Left ventricle myocardium inferior (tissue), 1 donor: ENCODE data around the gene SLC20A1. TPM values are rescaled to one million over a fixed set of nuclear protein-coding genes. Genes with fewer than 3 reads are reported as not detected.

Source experiments
- DNase-seq: peaks from one replicate; pipeline ENCODE4 v3.0.0-alpha.2; 2020
- H3K27ac ChIP-seq: fragments of 200-600 bp; replicated peaks from 2 replicates; pipeline ENCODE4 v1.8.0; 2021
- H3K27me3 ChIP-seq: fragments of 200-600 bp; 2 replicates; pipeline ENCODE4 v1.8.0; 2021; ENCODE audit warnings: low read depth
- H3K36me3 ChIP-seq: fragments of 200-600 bp; 2 replicates; pipeline ENCODE4 v1.8.0; 2021
- H3K4me1 ChIP-seq: fragments of 200-600 bp; 2 replicates; pipeline ENCODE4 v1.8.0; 2021
- H3K4me3 ChIP-seq: fragments of 200-600 bp; 2 replicates; pipeline ENCODE4 v1.8.0; 2021; ENCODE audit warnings: mild to moderate bottlenecking, moderate library complexity
- H3K9me3 ChIP-seq: fragments of 200-600 bp; replicated peaks from 2 replicates; pipeline ENCODE4 v1.8.0; 2021
- intact Hi-C: fragments of 100-400 bp; cut with micrococcal nuclease; formaldehyde crosslinking; loops from one replicate; pipeline ENCODE4 v1.11.0; 2022
- total RNA-seq: library from RNA; stranded (reverse); fragmentation: NEBNext Ultra II Directional; extraction: Animal tissue kit (Norgen Biotek cat#: 25700); gene quantifications from one replicate; pipeline ENCODE4 v1.2.1, GENCODE V29; 2021
- TF ChIP-seq, protein P1 (sequence below): fragments of 200-600 bp; IDR thresholded peaks from 2 replicates; pipeline ENCODE4 v1.8.0; 2021; ENCODE audit warnings: antibody characterized with exemption, mild to moderate bottlenecking, borderline replicate concordance
- donor health status: DM: no; HTN: yes; CAD: no; lungs with severe emphysema.

Gene SLC20A1
- total RNA-seq, 1 donor from 2014 or later: 10.5 TPM

DNA sequence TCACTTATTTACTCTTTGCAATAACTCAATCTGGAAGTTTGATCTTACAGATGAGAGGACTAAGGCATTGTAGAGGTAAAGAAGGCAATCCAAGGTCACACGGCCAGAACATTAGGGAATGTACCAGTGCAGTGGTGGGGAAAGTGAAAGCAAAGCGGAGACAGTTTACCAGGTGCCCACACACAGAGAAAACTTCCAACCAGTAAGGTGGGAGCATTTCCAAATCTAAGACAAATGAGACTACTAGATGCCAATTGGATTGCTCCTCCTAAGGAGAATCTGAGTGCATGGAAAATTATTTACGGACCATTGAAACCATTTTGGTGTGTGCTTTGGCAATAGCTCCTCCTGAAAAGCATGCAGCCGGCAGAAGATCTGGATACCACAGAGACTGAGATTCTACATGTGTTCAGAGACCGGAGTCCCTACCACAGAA, 34.9 kb downstream of the SLC20A1 start:
- H3K36me3 ChIP-seq: no peaks in the 10 kb centered on the region
- no peaks in the 10 kb centered on the region for H3K9me3 ChIP-seq
- TF ChIP-seq, protein P1, sequence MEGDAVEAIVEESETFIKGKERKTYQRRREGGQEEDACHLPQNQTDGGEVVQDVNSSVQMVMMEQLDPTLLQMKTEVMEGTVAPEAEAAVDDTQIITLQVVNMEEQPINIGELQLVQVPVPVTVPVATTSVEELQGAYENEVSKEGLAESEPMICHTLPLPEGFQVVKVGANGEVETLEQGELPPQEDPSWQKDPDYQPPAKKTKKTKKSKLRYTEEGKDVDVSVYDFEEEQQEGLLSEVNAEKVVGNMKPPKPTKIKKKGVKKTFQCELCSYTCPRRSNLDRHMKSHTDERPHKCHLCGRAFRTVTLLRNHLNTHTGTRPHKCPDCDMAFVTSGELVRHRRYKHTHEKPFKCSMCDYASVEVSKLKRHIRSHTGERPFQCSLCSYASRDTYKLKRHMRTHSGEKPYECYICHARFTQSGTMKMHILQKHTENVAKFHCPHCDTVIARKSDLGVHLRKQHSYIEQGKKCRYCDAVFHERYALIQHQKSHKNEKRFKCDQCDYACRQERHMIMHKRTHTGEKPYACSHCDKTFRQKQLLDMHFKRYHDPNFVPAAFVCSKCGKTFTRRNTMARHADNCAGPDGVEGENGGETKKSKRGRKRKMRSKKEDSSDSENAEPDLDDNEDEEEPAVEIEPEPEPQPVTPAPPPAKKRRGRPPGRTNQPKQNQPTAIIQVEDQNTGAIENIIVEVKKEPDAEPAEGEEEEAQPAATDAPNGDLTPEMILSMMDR: no peak
- no peak for DNase-seq
- peaks cover 4% of the 10 kb centered on the region for H3K4me1 ChIP-seq
- no peaks in the 10 kb centered on the region for H3K27me3 ChIP-seq
- no peak overlapping the region for H3K27ac ChIP-seq
- intact Hi-C loops: loop anchor here (10.0 kb wide), 1 partner anchor 56 kb away; no protein-coding TSS in a partner anchor
- H3K4me3 ChIP-seq: no peak overlapping the region

DNA sequence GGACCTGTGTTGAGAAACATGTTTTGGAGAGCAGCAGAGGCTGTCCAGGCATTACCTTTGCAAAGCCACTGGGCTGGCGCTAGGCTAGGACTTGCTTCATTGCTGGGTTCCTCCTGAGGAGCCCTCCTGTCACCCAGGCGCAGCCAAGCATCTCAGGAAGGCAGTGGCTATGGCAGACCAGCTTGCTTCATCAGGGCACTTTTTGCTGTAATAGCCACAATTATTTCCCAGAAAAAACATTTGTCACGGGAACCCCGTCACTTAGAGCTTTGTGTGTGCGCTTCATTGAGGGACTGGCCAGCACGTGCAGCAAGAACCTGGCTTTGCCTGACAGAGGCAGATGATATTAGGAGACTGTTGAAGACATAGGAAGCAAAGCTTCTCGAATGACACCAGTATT, 36.4 kb downstream of the SLC20A1 start:
- Histone ChIP-seq H3K4me3 (no peak overlapping the region), H3K27me3 (no peaks in the 10 kb centered on the region), H3K36me3 (no peaks in the 10 kb centered on the region), H3K4me1 (peaks cover 4% of the 10 kb centered on the region), H3K9me3 (no peaks in the 10 kb centered on the region), H3K27ac (no peak overlapping the region)
- DNase-seq: no peak
- TF ChIP-seq, protein P1: no peak
- intact Hi-C loops: loop anchor here (10.0 kb wide), 1 partner anchor 57 kb away; no protein-coding TSS in a partner anchor

DNA sequence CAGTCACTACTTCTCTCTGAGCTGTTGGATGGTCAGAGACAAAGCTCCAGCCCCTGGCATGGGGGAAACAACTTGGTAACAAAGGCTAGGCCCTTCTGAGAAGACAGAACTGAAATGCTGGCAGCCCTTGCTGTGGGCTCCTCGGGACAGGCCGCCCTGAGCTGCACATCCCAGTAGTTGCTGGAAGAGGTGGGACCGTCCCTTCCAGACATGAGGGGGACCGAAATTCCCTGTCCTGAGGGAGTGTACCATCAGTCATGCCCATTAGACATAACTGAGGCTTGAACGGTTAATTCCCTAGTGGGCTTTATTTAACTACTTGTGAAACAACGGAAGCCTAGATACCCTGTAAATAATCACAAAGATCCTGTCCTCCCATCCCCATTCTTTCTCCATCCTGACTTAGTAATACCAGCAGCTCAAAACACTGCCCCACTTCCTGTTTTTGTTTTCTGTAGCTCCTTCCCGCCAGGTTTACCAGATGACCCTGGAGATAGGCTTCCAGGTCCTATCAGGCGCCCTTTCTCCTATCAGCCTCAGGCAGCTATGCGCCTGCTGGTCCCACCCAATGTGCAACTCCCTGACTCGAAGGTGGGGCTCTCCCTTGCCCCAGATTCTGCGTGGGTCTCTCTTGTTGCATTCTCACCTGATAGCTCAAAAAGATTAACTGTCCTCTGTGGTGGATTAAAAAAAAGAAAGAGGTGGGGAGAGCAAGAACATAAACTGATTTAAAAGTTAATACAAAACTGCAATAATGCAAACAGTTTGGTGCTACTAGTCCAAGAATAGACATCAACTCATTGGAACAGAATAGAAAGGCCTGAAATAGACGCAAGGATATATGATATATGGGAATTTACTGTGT, 38.0 kb downstream of the SLC20A1 start:
- Histone ChIP-seq H3K36me3 (no peaks in the 10 kb centered on the region), H3K27ac (no peak overlapping the region), H3K9me3 (no peaks in the 10 kb centered on the region), H3K27me3 (no peaks in the 10 kb centered on the region), H3K4me3 (no peak overlapping the region), H3K4me1 (peaks cover 4% of the 10 kb centered on the region)
- DNase-seq: no peak
- TF ChIP-seq, protein P1: no peak
- intact Hi-C loops: loop anchor here (10.0 kb wide), 1 partner anchor 59 kb away; no protein-coding TSS in a partner anchor

DNA sequence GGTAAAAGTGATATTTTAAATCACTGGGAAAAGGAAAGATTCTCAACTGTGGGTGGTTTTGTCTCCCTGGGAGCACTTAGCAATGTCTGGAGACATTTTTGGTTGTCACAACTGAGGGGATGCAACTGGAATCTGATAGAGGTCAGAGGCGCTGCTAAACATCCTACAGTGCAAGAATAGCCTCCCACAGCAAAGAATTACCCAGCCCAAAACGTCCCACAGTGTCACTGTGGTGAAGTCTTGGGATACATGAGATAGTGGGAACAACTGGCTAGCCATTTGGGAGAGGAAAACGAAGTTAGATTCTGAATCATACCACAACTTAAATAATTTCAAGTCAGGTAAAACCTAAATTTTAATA, 38.7 kb downstream of the SLC20A1 start:
- Histone ChIP-seq H3K36me3 (no peaks in the 10 kb centered on the region), H3K27me3 (no peaks in the 10 kb centered on the region), H3K9me3 (no peaks in the 10 kb centered on the region), H3K27ac (no peak overlapping the region), H3K4me1 (peaks cover 4% of the 10 kb centered on the region), H3K4me3 (no peak overlapping the region)
- intact Hi-C loops: loop anchor here (10.0 kb wide), 1 partner anchor 60 kb away; no protein-coding TSS in a partner anchor
- TF ChIP-seq, protein P1: no peak
- DNase-seq: no peak

DNA sequence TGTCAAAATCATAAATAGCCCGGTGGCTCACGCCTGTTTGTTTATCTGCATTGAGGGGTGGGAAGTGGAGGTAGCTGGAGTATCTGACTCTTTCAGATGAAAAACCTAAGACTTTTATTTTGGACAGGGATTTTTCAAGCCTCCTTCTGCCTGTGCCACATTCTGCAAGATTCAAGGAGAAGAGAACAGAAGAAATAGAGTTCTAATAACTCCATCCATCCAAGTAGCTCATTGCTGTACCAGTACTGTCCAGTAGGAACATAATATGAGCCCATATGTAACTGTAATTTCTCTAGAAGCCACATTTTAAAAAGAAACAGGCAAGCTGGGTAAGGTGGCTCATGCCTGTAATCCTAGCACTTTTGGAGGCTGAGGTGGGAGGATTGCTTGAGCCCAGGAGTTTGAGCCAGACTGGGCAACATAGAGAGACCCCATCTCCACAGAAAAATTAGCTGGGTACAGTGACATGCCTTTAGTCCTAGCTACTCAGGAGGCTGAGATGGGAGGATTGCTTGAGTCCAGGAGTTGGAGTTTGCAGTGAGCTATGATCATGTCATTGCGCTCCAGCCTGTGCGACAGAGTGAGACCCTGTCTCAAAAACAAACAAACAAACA, 39.6 kb downstream of the SLC20A1 start:
- Histone ChIP-seq H3K4me3 (no peak overlapping the region), H3K4me1 (peaks cover 4% of the 10 kb centered on the region), H3K9me3 (no peaks in the 10 kb centered on the region), H3K27me3 (no peaks in the 10 kb centered on the region), H3K27ac (no peak overlapping the region), H3K36me3 (no peaks in the 10 kb centered on the region)
- no peak for DNase-seq
- intact Hi-C loops: loop anchor here (10.0 kb wide), 1 partner anchor 61 kb away; no protein-coding TSS in a partner anchor
- TF ChIP-seq, protein P1: no peak
